ENCODE measurements around the gene BEX5.

BEX5 gene

DNA sequence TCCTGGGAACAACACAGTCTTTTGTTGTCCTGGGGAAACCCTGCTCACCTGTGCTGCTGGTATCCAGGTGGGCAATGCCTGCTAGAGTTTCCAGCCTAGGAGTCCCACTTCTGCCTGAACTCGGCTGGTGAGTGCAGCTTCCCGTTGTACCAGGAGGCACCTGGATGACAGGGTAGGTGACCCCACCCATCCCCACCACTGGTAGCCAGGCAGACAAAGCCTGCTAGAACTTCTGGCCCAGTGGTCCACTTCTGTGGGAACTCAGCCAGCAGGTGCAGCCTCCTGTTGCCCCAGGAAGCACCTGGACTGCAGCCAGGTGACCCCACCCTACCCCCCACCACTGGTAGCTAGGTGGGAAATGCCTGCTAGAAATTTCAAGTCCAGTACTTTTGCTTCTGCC lies 40.0 kb downstream of the BEX5 start:
- no peak for ATAC-seq
- no peak for TF ChIP-seq SNAI2 (CRISPR knock-in tag; IDR thresholded peaks at IDR 0.05)
- no peak for TF ChIP-seq ZC3H10 (CRISPR knock-in tag; IDR thresholded peaks at IDR 0.05)

DNA sequence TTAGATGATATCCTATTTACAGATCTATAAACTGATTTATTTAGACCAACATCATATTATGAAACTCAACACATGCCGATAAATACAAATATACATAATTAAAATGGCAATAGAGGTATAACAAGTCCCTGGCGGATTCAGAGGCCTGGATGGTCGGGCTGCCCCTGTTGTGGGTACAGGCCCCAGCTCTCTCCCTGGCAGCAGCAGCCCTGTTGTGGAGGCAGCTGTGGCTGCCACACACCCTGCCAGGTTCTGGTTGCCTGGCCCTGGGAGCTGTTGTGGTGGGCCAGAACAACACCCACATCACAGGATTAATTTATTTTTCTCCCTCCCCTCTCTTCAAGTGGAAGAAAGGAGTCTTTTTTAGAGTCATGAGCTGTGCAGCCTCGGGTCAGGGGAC lies 42.4 kb downstream of the BEX5 start:
- TF ChIP-seq ESRRG (CRISPR knock-in tag; IDR thresholded peaks at IDR 0.05) (no peak), ZFP30 (CRISPR knock-in tag; IDR thresholded peaks at IDR 0.05) (no peak), ZFP3 (CRISPR knock-in tag; IDR thresholded peaks at IDR 0.05) (no peak)
- ATAC-seq: no peak
